Neural progenitor cell (in vitro differentiated cells): ENCODE data around the gene CSGALNACT2. TPM values are rescaled to one million over a fixed set of nuclear protein-coding genes. Genes with fewer than 3 reads are reported as not detected.

Experiments
- DNase-seq: peaks from one replicate; pipeline ENCODE4 v3.0.0-alpha.2; 2016; ENCODE audit warnings: low spot score
- H2AFZ ChIP-seq: fragments of 200-600 bp; sonication (generic); replicated peaks from 2 replicates; pipeline ENCODE4 v1.6.1; 2016; ENCODE audit warnings: antibody characterized with exemption
- H3F3A ChIP-seq: fragments of 200-600 bp; sonication (generic); 2 replicates; pipeline ENCODE4 v1.6.1; 2016; ENCODE audit warnings: antibody characterized with exemption, low read depth
- H3K27ac ChIP-seq: fragments of 200-600 bp; sonication (generic); 2 replicates; pipeline ENCODE4 v1.5.1; 2016; ENCODE audit warnings: mild to moderate bottlenecking
- H3K27me3 ChIP-seq: fragments of 200-600 bp; sonication (generic); 2 replicates; pipeline ENCODE4 v1.6.1; 2016; ENCODE audit warnings: mild to moderate bottlenecking, moderate library complexity
- H3K36me3 ChIP-seq: fragments of 200-600 bp; sonication (generic); 2 replicates; pipeline ENCODE4 v1.5.1; 2016
- H3K4me1 ChIP-seq: fragments of 200-600 bp; sonication (generic); 2 replicates; pipeline ENCODE4 v1.6.1; 2016; ENCODE audit warnings: mixed run types
- H3K4me2 ChIP-seq: fragments of 200-600 bp; sonication (generic); 2 replicates; pipeline ENCODE4 v1.6.1; 2016
- H3K4me3 ChIP-seq: fragments of 200-600 bp; sonication (generic); 2 replicates; pipeline ENCODE4 v1.5.1; 2016
- H3K79me2 ChIP-seq: fragments of 200-600 bp; sonication (generic); 2 replicates; pipeline ENCODE4 v1.6.1; 2016; ENCODE audit warnings: low read depth
- H3K9ac ChIP-seq: fragments of 200-600 bp; sonication (generic); 2 replicates; pipeline ENCODE4 v1.6.1; 2016
- H3K9me3 ChIP-seq: fragments of 200-600 bp; sonication (generic); 2 replicates; pipeline ENCODE4 v1.5.1; 2016; ENCODE audit warnings: low read depth
- H4K20me1 ChIP-seq: fragments of 200-600 bp; sonication (generic); 2 replicates; pipeline ENCODE4 v1.6.1; 2016; ENCODE audit warnings: low read depth
- H3K27ac Mint-ChIP-seq: 3 replicates; pipeline ENCODE4 v1.8.0; 2021; ENCODE audit warnings: mixed read lengths
- H3K27me3 Mint-ChIP-seq: 2 replicates; pipeline ENCODE4 v1.8.0; 2022; ENCODE audit warnings: low read depth, mild to moderate bottlenecking, inconsistent platforms, moderate library complexity, mixed read lengths; ENCODE audit not compliant: insufficient read depth
- H3K36me3 Mint-ChIP-seq: 3 replicates; pipeline ENCODE4 v1.8.0; 2021; ENCODE audit warnings: mixed read lengths
- H3K4me1 Mint-ChIP-seq: 3 replicates; pipeline ENCODE4 v1.8.0; 2021; ENCODE audit warnings: mixed read lengths
- H3K4me3 Mint-ChIP-seq: 3 replicates; pipeline ENCODE4 v1.8.0; 2021; ENCODE audit warnings: mild to moderate bottlenecking, moderate library complexity, mixed read lengths
- H3K9me3 Mint-ChIP-seq: 3 replicates; pipeline ENCODE4 v1.8.0; 2020; ENCODE audit warnings: mixed read lengths
- CTCF ChIP-seq: fragments of 200-600 bp; sonication (generic); IDR thresholded peaks from 2 replicates; pipeline ENCODE4 v1.5.1; 2017; ENCODE audit warnings: antibody characterized with exemption, mild to moderate bottlenecking
- EZH2 ChIP-seq: fragments of 200-600 bp; sonication (generic); IDR thresholded peaks from 2 replicates; pipeline ENCODE4 v1.6.1; 2017; ENCODE audit warnings: antibody characterized with exemption, mild to moderate bottlenecking, moderate library complexity
- EZH2phosphoT487 ChIP-seq: fragments of 200-600 bp; sonication (generic); IDR thresholded peaks from 2 replicates; pipeline ENCODE4 v1.6.1; 2017; ENCODE audit warnings: antibody characterized with exemption
- total RNA-seq: library from RNA; depleted of rRNA; stranded (reverse); fragments of >200 nt; gene quantifications from 2 replicates; pipeline ENCODE4 v1.2.3, GENCODE V29; 2015; ENCODE audit warnings: low replicate concordance

The CSGALNACT2 gene
- total RNA-seq, 1 donor from 2014 or later: 9.3 TPM

GRCh38 chr10:43233601-43234430 lies 95.6 kb downstream of the CSGALNACT2 start:
- Histone ChIP-seq H3K27me3 (peaks cover 43% of the 10 kb centered on the region), H2AFZ (no peak overlapping the region), H3K4me2 (no peak overlapping the region), H3K4me1 (peaks cover 5% of the 10 kb centered on the region), H3K79me2 (no peaks in the 10 kb centered on the region), H3K9me3 (no peaks in the 10 kb centered on the region), H3F3A (no peaks in the 10 kb centered on the region), H3K9ac (no peak overlapping the region), H3K4me3 (no peak overlapping the region), H4K20me1 (peaks cover 4% of the 10 kb centered on the region), H3K36me3 (no peaks in the 10 kb centered on the region), H3K27ac (no peak overlapping the region)
- Mint-ChIP-seq H3K4me3 (no peak overlapping the region), H3K4me1 (no peaks in the 10 kb centered on the region), H3K27me3 (peaks cover 35% of the 10 kb centered on the region), H3K36me3 (no peaks in the 10 kb centered on the region), H3K9me3 (no peaks in the 10 kb centered on the region), H3K27ac (no peak overlapping the region)
- TF ChIP-seq EZH2phosphoT487 (no peak), EZH2 (no peak), CTCF (no peak)
- DNase-seq: no peak

GRCh38 chr10:43234471-43235041 lies 96.3 kb downstream of the CSGALNACT2 start:
- Histone ChIP-seq H3K4me3 (no peak overlapping the region), H3K4me1 (no peaks in the 10 kb centered on the region), H2AFZ (no peak overlapping the region), H3K9me3 (no peaks in the 10 kb centered on the region), H3K27ac (no peak overlapping the region), H3K79me2 (no peaks in the 10 kb centered on the region), H3F3A (no peaks in the 10 kb centered on the region), H3K36me3 (no peaks in the 10 kb centered on the region), H3K4me2 (no peak overlapping the region), H4K20me1 (no peaks in the 10 kb centered on the region), H3K27me3 (peaks cover 36% of the 10 kb centered on the region), H3K9ac (no peak overlapping the region)
- Mint-ChIP-seq H3K4me1 (no peaks in the 10 kb centered on the region), H3K36me3 (no peaks in the 10 kb centered on the region), H3K27ac (no peak overlapping the region), H3K27me3 (peaks cover 31% of the 10 kb centered on the region), H3K4me3 (no peak overlapping the region), H3K9me3 (peaks cover 4% of the 10 kb centered on the region)
- no peak for DNase-seq
- TF ChIP-seq CTCF (no peak), EZH2phosphoT487 (no peak), EZH2 (no peak)

Other genes starting within 250 kb of the CSGALNACT2 start
- gene RET, start 61.4 kb upstream of the CSGALNACT2 start, total RNA-seq: 1.4 and 2.7 TPM in 2 replicates
- 3.5 and 6.5 TPM in 2 replicates for gene RASGEF1A, start 128.6 kb downstream of the CSGALNACT2 start, total RNA-seq
- gene FXYD4, start 233.2 kb downstream of the CSGALNACT2 start, total RNA-seq: not detected in 2 replicates